Omental fat pad (tissue), 4 donors: Measurements from ENCODE around the gene AMER1. TPM values are rescaled to one million over a fixed set of nuclear protein-coding genes. Genes with fewer than 3 reads are reported as not detected.

Experiments
- ATAC-seq: fragments of 150-250 bp; one replicate; pipeline ENCODE4 v1.9.1; 2016; ENCODE audit warnings: mild to moderate bottlenecking, moderate library complexity; ENCODE audit not compliant: low FRiP score
- DNase-seq: peaks from one replicate; pipeline ENCODE4 v3.0.0-alpha.2; 2019; ENCODE audit warnings: low spot score
- CTCF ChIP-seq, 3 donors: fragments of 450-650 bp; IDR thresholded peaks; one replicate each; pipeline ENCODE4 v1.5.1; 2016 to 2017; ENCODE audit warnings: antibody characterized with exemption in 3 of 3, mild to moderate bottlenecking in 3 of 3, moderate library complexity in 2 of 3
- small RNA-seq: library from RNA; depleted of rRNA; stranded (forward); fragments of <200 nt; gene quantifications from one replicate; pipeline ENCODE3, GENCODE V24; 2016
- total RNA-seq, 4 donors: library from RNA; depleted of rRNA; stranded (reverse); fragments of >200 nt; gene quantifications; one replicate each; pipeline ENCODE4 v1.1.0, GENCODE V29; 2016

The AMER1 gene
- total RNA-seq, 4 donors from 2014 or later, result 2.4 to 6.1 (median 4.2) TPM

GRCh38 chrX:64184396-64184795 is 21.1 kb downstream of the AMER1 start:
- no peak for DNase-seq
- ATAC-seq, result no peak
- no peak for TF ChIP-seq CTCF (IDR thresholded peaks at IDR 0.05)

- DNase-seq (no peak), ATAC-seq (no peak)
- TF ChIP-seq CTCF (IDR thresholded peaks at IDR 0.05), result no peak
Measured at GRCh38 chrX:64182208-64182607, 23.3 kb downstream of the AMER1 start.

- no peak for ATAC-seq
- TF ChIP-seq CTCF (IDR thresholded peaks at IDR 0.05), result no peak
- no peak for DNase-seq
Measured at GRCh38 chrX:64176876-64177275, 28.6 kb downstream of the AMER1 start.

- no peak for TF ChIP-seq CTCF (IDR thresholded peaks at IDR 0.05)
- no peak for ATAC-seq
- DNase-seq, result no peak
Measured at GRCh38 chrX:64169988-64170387, 35.5 kb downstream of the AMER1 start.

- TF ChIP-seq CTCF (IDR thresholded peaks at IDR 0.05), result no peak
- DNase-seq, result no peak
Measured at GRCh38 chrX:64152857-64153256, 52.7 kb downstream of the AMER1 start.

GRCh38 chrX:64151911-64152310 is 53.6 kb downstream of the AMER1 start:
- DNase-seq, result no peak
- ATAC-seq, result no peak
- TF ChIP-seq CTCF (IDR thresholded peaks at IDR 0.05), result no peak

More at GRCh38 chrX:64152857-64153256, 52.7 kb downstream of the AMER1 start:
- no peak for ATAC-seq

GRCh38 chrX:64150775-64151174 is 54.7 kb downstream of the AMER1 start:
- TF ChIP-seq CTCF (IDR thresholded peaks at IDR 0.05), result no peak
- no peak for ATAC-seq
- DNase-seq, result no peak

Small RNA genes within 50 kb of the gene (small RNA-seq; reads per million reads assigned to genes)
- gene RN7SL799P, result not detected

Other genes with a start within 250 kb of the AMER1 start
- gene ASB12, start 24.9 kb upstream of the AMER1 start, total RNA-seq, result not detected
- gene MTMR8, start 189.7 kb upstream of the AMER1 start, total RNA-seq, result 1 to 10 TPM in 2 of 4 donors, under 1 TPM in 2; 0.36 to 2.6 (median 1.3) TPM